Activated CD8-positive, alpha-beta T cell treated with anti-CD3 and anti-CD28 coated beads, Interleukin-2, amount 10 ng/mL, durations not matched to agents 7 days and 5 days (primary cell): Measurements from ENCODE around the gene CNTNAP5. TPM values are rescaled to one million over a fixed set of nuclear protein-coding genes. Genes with fewer than 3 reads are reported as not detected.

ENCODE experiments used
- ATAC-seq: fragments of 150-1000 bp; cut with Tn5 transposase; one replicate; pipeline ENCODE4 v1.10.0; 2021; ENCODE audit warnings: moderate library complexity
- CTCF ChIA-PET: fragments of 350-600 bp; sonication (Branson Sonifier 250); formaldehyde crosslinking; loops from one replicate; lab custom pipeline; 2021; ENCODE audit warnings: antibody characterized with exemption; lab: Charles Lee
- POLR2A ChIA-PET: fragments of 350-600 bp; sonication (Branson Sonifier 250); formaldehyde crosslinking; loops from one replicate; lab custom pipeline; 2021; ENCODE audit warnings: antibody characterized with exemption; lab: Charles Lee
- DNase-seq: peaks from one replicate; pipeline ENCODE4 v3.0.0-alpha.2; 2020
- H3K27ac Mint-ChIP-seq: one replicate; pipeline ENCODE4 v1.8.0; 2021; ENCODE audit warnings: mild to moderate bottlenecking, mixed read lengths
- H3K27me3 Mint-ChIP-seq: one replicate; pipeline ENCODE4 v1.8.0; 2021; ENCODE audit warnings: low read depth, mixed read lengths
- H3K36me3 Mint-ChIP-seq: one replicate; pipeline ENCODE4 v1.8.0; 2021; ENCODE audit warnings: low read depth, mixed read lengths
- H3K4me1 Mint-ChIP-seq: one replicate; pipeline ENCODE4 v1.8.0; 2021; ENCODE audit warnings: low read depth, mixed read lengths
- H3K4me3 Mint-ChIP-seq: one replicate; pipeline ENCODE4 v1.8.0; 2021; ENCODE audit warnings: mild to moderate bottlenecking, mixed read lengths
- H3K9me3 Mint-ChIP-seq: one replicate; pipeline ENCODE4 v1.8.0; 2022; ENCODE audit warnings: mixed read lengths; ENCODE audit not compliant: insufficient read depth
- total RNA-seq, 2 experiments: library from RNA; stranded (reverse); gene quantifications; one replicate each; pipeline ENCODE4 v1.2.3, GENCODE V29; 2021

The CNTNAP5 gene
- total RNA-seq, 2 experiments from 2014 or later, result not detected

- peaks cover 7% of the 10 kb centered on the region for H3K9me3 Mint-ChIP-seq
- H3K4me3 Mint-ChIP-seq, result no peak overlapping the region
- no peaks in the 10 kb centered on the region for H3K27me3 Mint-ChIP-seq
- ATAC-seq (no peak), DNase-seq (no peak)
- H3K36me3 Mint-ChIP-seq, result no peaks in the 10 kb centered on the region
- no peak overlapping the region for H3K27ac Mint-ChIP-seq
- CTCF ChIA-PET, result no interaction called here
- POLR2A ChIA-PET, result no interaction called here
- no peaks in the 10 kb centered on the region for H3K4me1 Mint-ChIP-seq
Measured at GRCh38 chr2:124880995-124881394, 855.9 kb downstream of the CNTNAP5 start.

- ATAC-seq (no peak), DNase-seq (no peak)
- Mint-ChIP-seq H3K4me3 (no peak overlapping the region), H3K27me3 (no peaks in the 10 kb centered on the region), H3K9me3 (peaks cover 7% of the 10 kb centered on the region), H3K27ac (no peak overlapping the region), H3K4me1 (no peaks in the 10 kb centered on the region), H3K36me3 (no peaks in the 10 kb centered on the region)
- CTCF ChIA-PET, result no interaction called here
- POLR2A ChIA-PET, result no interaction called here
Measured at GRCh38 chr2:124882423-124882822, 857.3 kb downstream of the CNTNAP5 start.

GRCh38 chr2:124883595-124883994 is 858.5 kb downstream of the CNTNAP5 start:
- Mint-ChIP-seq H3K4me3 (no peak overlapping the region), H3K4me1 (no peaks in the 10 kb centered on the region), H3K9me3 (peaks cover 7% of the 10 kb centered on the region), H3K27me3 (no peaks in the 10 kb centered on the region), H3K27ac (no peak overlapping the region), H3K36me3 (no peaks in the 10 kb centered on the region)
- DNase-seq (no peak), ATAC-seq (no peak)
- ChIA-PET CTCF (no interaction called here), POLR2A (interaction anchor here (0.5 kb wide), 1 partner anchor 1590 kb away, joined by 3 read pairs; no protein-coding TSS in a partner anchor)

GRCh38 chr2:124884315-124884714 is 859.2 kb downstream of the CNTNAP5 start:
- H3K27me3 Mint-ChIP-seq, result no peaks in the 10 kb centered on the region
- no peak overlapping the region for H3K4me3 Mint-ChIP-seq
- DNase-seq (no peak), ATAC-seq (no peak)
- H3K9me3 Mint-ChIP-seq, result peaks cover 7% of the 10 kb centered on the region
- ChIA-PET CTCF (no interaction called here), POLR2A (no interaction called here)
- H3K27ac Mint-ChIP-seq, result no peak overlapping the region
- H3K4me1 Mint-ChIP-seq, result no peaks in the 10 kb centered on the region
- no peaks in the 10 kb centered on the region for H3K36me3 Mint-ChIP-seq

- Mint-ChIP-seq H3K27me3 (no peaks in the 10 kb centered on the region), H3K4me1 (no peaks in the 10 kb centered on the region)
- CTCF ChIA-PET, result no interaction called here
Measured at GRCh38 chr2:124886216-124886615, 861.1 kb downstream of the CNTNAP5 start.

GRCh38 chr2:124887466-124887865 is 862.4 kb downstream of the CNTNAP5 start:
- DNase-seq (no peak), ATAC-seq (no peak)
- no peaks in the 10 kb centered on the region for H3K27me3 Mint-ChIP-seq
- ChIA-PET CTCF (no interaction called here), POLR2A (no interaction called here)
- no peaks in the 10 kb centered on the region for H3K4me1 Mint-ChIP-seq
- H3K9me3 Mint-ChIP-seq, result peaks cover 7% of the 10 kb centered on the region
- H3K4me3 Mint-ChIP-seq, result no peak overlapping the region
- H3K36me3 Mint-ChIP-seq, result no peaks in the 10 kb centered on the region
- H3K27ac Mint-ChIP-seq, result no peak overlapping the region

More at GRCh38 chr2:124886216-124886615, 861.1 kb downstream of the CNTNAP5 start:
- no peak overlapping the region for H3K27ac Mint-ChIP-seq
- DNase-seq (no peak), ATAC-seq (no peak)
- POLR2A ChIA-PET, result no interaction called here
- no peaks in the 10 kb centered on the region for H3K36me3 Mint-ChIP-seq
- H3K9me3 Mint-ChIP-seq, result peaks cover 7% of the 10 kb centered on the region
- no peak overlapping the region for H3K4me3 Mint-ChIP-seq

- Mint-ChIP-seq H3K4me1 (no peaks in the 10 kb centered on the region), H3K36me3 (no peaks in the 10 kb centered on the region), H3K4me3 (no peak overlapping the region), H3K27me3 (no peaks in the 10 kb centered on the region), H3K27ac (no peak overlapping the region), H3K9me3 (peaks cover 7% of the 10 kb centered on the region)
- ChIA-PET CTCF (no interaction called here), POLR2A (no interaction called here)
- DNase-seq (no peak), ATAC-seq (no peak)
Measured at GRCh38 chr2:124888431-124888830, 863.3 kb downstream of the CNTNAP5 start.

- ATAC-seq (no peak), DNase-seq (no peak)
- Mint-ChIP-seq H3K36me3 (no peaks in the 10 kb centered on the region), H3K4me1 (no peaks in the 10 kb centered on the region), H3K27ac (no peak overlapping the region), H3K27me3 (no peaks in the 10 kb centered on the region), H3K4me3 (no peak overlapping the region), H3K9me3 (no peaks in the 10 kb centered on the region)
- ChIA-PET CTCF (no interaction called here), POLR2A (no interaction called here)
Measured at GRCh38 chr2:124894199-124894598, 869.1 kb downstream of the CNTNAP5 start.

- Mint-ChIP-seq H3K27ac (no peak overlapping the region), H3K9me3 (peaks cover 5% of the 10 kb centered on the region), H3K4me3 (no peak overlapping the region), H3K27me3 (no peaks in the 10 kb centered on the region), H3K4me1 (no peaks in the 10 kb centered on the region), H3K36me3 (no peaks in the 10 kb centered on the region)
- ChIA-PET CTCF (no interaction called here), POLR2A (no interaction called here)
- DNase-seq, result no peak
- ATAC-seq, result no peak
Measured at GRCh38 chr2:124898827-124899226, 873.7 kb downstream of the CNTNAP5 start.

GRCh38 chr2:124908411-124908810 is 883.3 kb downstream of the CNTNAP5 start:
- Mint-ChIP-seq H3K9me3 (peaks cover 6% of the 10 kb centered on the region), H3K4me3 (no peak overlapping the region), H3K27me3 (no peaks in the 10 kb centered on the region), H3K27ac (no peak overlapping the region), H3K36me3 (no peaks in the 10 kb centered on the region), H3K4me1 (no peaks in the 10 kb centered on the region)
- no peak for ATAC-seq
- no peak for DNase-seq
- POLR2A ChIA-PET, result no interaction called here
- CTCF ChIA-PET, result no interaction called here

GRCh38 chr2:124911560-124911959 is 886.5 kb downstream of the CNTNAP5 start:
- DNase-seq, result no peak
- no peaks in the 10 kb centered on the region for H3K4me1 Mint-ChIP-seq
- no peak overlapping the region for H3K27ac Mint-ChIP-seq
- H3K27me3 Mint-ChIP-seq, result no peaks in the 10 kb centered on the region
- H3K9me3 Mint-ChIP-seq, result peaks cover 2% of the 10 kb centered on the region
- H3K36me3 Mint-ChIP-seq, result no peaks in the 10 kb centered on the region
- ChIA-PET POLR2A (no interaction called here), CTCF (no interaction called here)
- no peak for ATAC-seq
- H3K4me3 Mint-ChIP-seq, result no peak overlapping the region

GRCh38 chr2:124913868-124914267 is 888.8 kb downstream of the CNTNAP5 start:
- ATAC-seq (no peak), DNase-seq (no peak)
- H3K4me1 Mint-ChIP-seq, result no peaks in the 10 kb centered on the region
- POLR2A ChIA-PET, result no interaction called here
- peaks cover 4% of the 10 kb centered on the region for H3K9me3 Mint-ChIP-seq
- H3K4me3 Mint-ChIP-seq, result no peak overlapping the region
- CTCF ChIA-PET, result no interaction called here
- no peaks in the 10 kb centered on the region for H3K36me3 Mint-ChIP-seq
- no peaks in the 10 kb centered on the region for H3K27me3 Mint-ChIP-seq
- no peak overlapping the region for H3K27ac Mint-ChIP-seq

- Mint-ChIP-seq H3K36me3 (no peaks in the 10 kb centered on the region), H3K9me3 (peaks cover 4% of the 10 kb centered on the region), H3K4me1 (no peaks in the 10 kb centered on the region), H3K27me3 (no peaks in the 10 kb centered on the region), H3K4me3 (no peak overlapping the region), H3K27ac (no peak overlapping the region)
- POLR2A ChIA-PET, result interaction anchor here (0.6 kb wide), 1 partner anchor 11 kb away, joined by 5 read pairs; no protein-coding TSS in a partner anchor
- DNase-seq, result no peak
- no peak for ATAC-seq
- CTCF ChIA-PET, result interaction anchor here (0.7 kb wide), 1 partner anchor 925 kb away, joined by 3 read pairs; no protein-coding TSS in a partner anchor
Measured at GRCh38 chr2:124915567-124915966, 890.5 kb downstream of the CNTNAP5 start.
